ES-I3 (cell line): ENCODE data around the gene SAMMSON.

ENCODE experiments used
- H3K36me3 ChIP-seq: 2 replicates; pipeline ENCODE4 v1.6.1; 2013; ENCODE audit warnings: mild to moderate bottlenecking, low read length, control low read depth, moderate library complexity; ENCODE audit not compliant: insufficient read depth
- H3K4me1 ChIP-seq: 2 replicates; pipeline ENCODE4 v1.6.1; 2013; ENCODE audit warnings: mild to moderate bottlenecking, control low read depth, low read length; ENCODE audit not compliant: insufficient read depth
- H3K9ac ChIP-seq: 2 replicates; pipeline ENCODE4 v1.6.1; 2013; ENCODE audit warnings: low read depth, mild to moderate bottlenecking, low read length, moderate library complexity
- H3K9me3 ChIP-seq: 2 replicates; pipeline ENCODE4 v1.6.1; 2013; ENCODE audit warnings: mild to moderate bottlenecking, low read length, moderate library complexity; ENCODE audit not compliant: control insufficient read depth, insufficient read depth

Gene SAMMSON

GRCh38 chr3:69994919-69995318 is 4.6 kb upstream of the SAMMSON start:
- H3K9me3 ChIP-seq, result no peaks in the 10 kb centered on the region
- no peaks in the 10 kb centered on the region for H3K36me3 ChIP-seq
- H3K4me1 ChIP-seq, result peaks cover 11% of the 10 kb centered on the region; the same call in 1 of the 2 replicates
- no peak overlapping the region for H3K9ac ChIP-seq

- H3K9me3 ChIP-seq, result no peaks in the 10 kb centered on the region
- no peaks in the 10 kb centered on the region for H3K36me3 ChIP-seq
- peaks cover 11% of the 10 kb centered on the region; the same call in 1 of the 2 replicates for H3K4me1 ChIP-seq
- no peak overlapping the region for H3K9ac ChIP-seq
These were observed 1.8 kb upstream of the SAMMSON start for GRCh38 chr3:69997631-69998307.

GRCh38 chr3:69998759-69999139 is 784 bp upstream of the SAMMSON start:
- H3K9ac ChIP-seq, result no peak overlapping the region
- H3K4me1 ChIP-seq, result peaks cover 11% of the 10 kb centered on the region; the same call in 1 of the 2 replicates
- no peaks in the 10 kb centered on the region for H3K9me3 ChIP-seq
- H3K36me3 ChIP-seq, result no peaks in the 10 kb centered on the region

GRCh38 chr3:70000028-70000410 is 486 bp downstream of the SAMMSON start:
- Histone ChIP-seq H3K9ac (peak overlapping the region; percentile 15; the same call in 1 of the 2 replicates), H3K36me3 (no peaks in the 10 kb centered on the region), H3K4me1 (peaks cover 11% of the 10 kb centered on the region; the same call in 1 of the 2 replicates), H3K9me3 (no peaks in the 10 kb centered on the region)

GRCh38 chr3:70000563-70001081 is 1.1 kb downstream of the SAMMSON start:
- Histone ChIP-seq H3K9ac (no peak overlapping the region), H3K4me1 (peaks cover 11% of the 10 kb centered on the region; the same call in 1 of the 2 replicates)

GRCh38 chr3:70003119-70003518 is 3.6 kb downstream of the SAMMSON start:
- H3K36me3 ChIP-seq, result no peaks in the 10 kb centered on the region

More at GRCh38 chr3:70000563-70001081, 1.1 kb downstream of the SAMMSON start:
- Histone ChIP-seq H3K36me3 (no peaks in the 10 kb centered on the region), H3K9me3 (no peaks in the 10 kb centered on the region)

GRCh38 chr3:70006089-70006488 is 6.6 kb downstream of the SAMMSON start:
- H3K36me3 ChIP-seq, result no peaks in the 10 kb centered on the region
- no peaks in the 10 kb centered on the region for H3K9me3 ChIP-seq
- no peak overlapping the region for H3K9ac ChIP-seq
- H3K4me1 ChIP-seq, result no peaks in the 10 kb centered on the region

More at GRCh38 chr3:70003119-70003518, 3.6 kb downstream of the SAMMSON start:
- Histone ChIP-seq H3K9ac (no peak overlapping the region), H3K9me3 (no peaks in the 10 kb centered on the region), H3K4me1 (peaks cover 5% of the 10 kb centered on the region; the same call in 1 of the 2 replicates)

GRCh38 chr3:70010346-70010745 is 10.8 kb downstream of the SAMMSON start:
- no peaks in the 10 kb centered on the region for H3K9me3 ChIP-seq
- no peaks in the 10 kb centered on the region for H3K4me1 ChIP-seq
- H3K9ac ChIP-seq, result no peak overlapping the region
- H3K36me3 ChIP-seq, result no peaks in the 10 kb centered on the region

GRCh38 chr3:70011582-70011981 is 12.0 kb downstream of the SAMMSON start:
- Histone ChIP-seq H3K9ac (no peak overlapping the region), H3K36me3 (no peaks in the 10 kb centered on the region), H3K9me3 (no peaks in the 10 kb centered on the region), H3K4me1 (no peaks in the 10 kb centered on the region)

GRCh38 chr3:70020906-70021660 is 21.6 kb downstream of the SAMMSON start:
- Histone ChIP-seq H3K4me1 (no peaks in the 10 kb centered on the region), H3K9me3 (no peaks in the 10 kb centered on the region; the same call in 1 of the 2 replicates), H3K9ac (no peak overlapping the region)

GRCh38 chr3:70028361-70028760 is 28.8 kb downstream of the SAMMSON start:
- Histone ChIP-seq H3K9me3 (no peaks in the 10 kb centered on the region), H3K9ac (no peak overlapping the region), H3K4me1 (no peaks in the 10 kb centered on the region), H3K36me3 (no peaks in the 10 kb centered on the region)

More at GRCh38 chr3:70020906-70021660, 21.6 kb downstream of the SAMMSON start:
- H3K36me3 ChIP-seq, result no peaks in the 10 kb centered on the region

GRCh38 chr3:70038693-70039092 is 39.2 kb downstream of the SAMMSON start:
- H3K9me3 ChIP-seq, result no peaks in the 10 kb centered on the region
- H3K4me1 ChIP-seq, result no peaks in the 10 kb centered on the region; the same call in 1 of the 2 replicates
- H3K36me3 ChIP-seq, result no peaks in the 10 kb centered on the region
- H3K9ac ChIP-seq, result no peak overlapping the region

GRCh38 chr3:70040386-70040785 is 40.9 kb downstream of the SAMMSON start:
- H3K36me3 ChIP-seq, result no peaks in the 10 kb centered on the region
- H3K4me1 ChIP-seq, result no peaks in the 10 kb centered on the region; the same call in 1 of the 2 replicates
- H3K9ac ChIP-seq, result no peak overlapping the region
- H3K9me3 ChIP-seq, result no peaks in the 10 kb centered on the region

GRCh38 chr3:70042641-70043040 is 43.1 kb downstream of the SAMMSON start:
- no peaks in the 10 kb centered on the region for H3K9me3 ChIP-seq

More at GRCh38 chr3:70042641-70043040, 43.1 kb downstream of the SAMMSON start:
- Histone ChIP-seq H3K9ac (no peak overlapping the region), H3K36me3 (no peaks in the 10 kb centered on the region), H3K4me1 (no peaks in the 10 kb centered on the region; the same call in 1 of the 2 replicates)
